Ascending aorta (tissue), 2 donors: ENCODE measurements around the gene ATG101. TPM values are rescaled to one million over a fixed set of nuclear protein-coding genes. Genes with fewer than 3 reads are reported as not detected.
"Not testable (repeated sequence)": the region's sequence is repeated elsewhere in the genome, so short reads cannot be mapped to it uniquely, and the experiment has no call there.

ENCODE experiments used
- DNase-seq, 2 donors: peaks; one replicate each; pipeline ENCODE4 v3.0.0-alpha.2; 2019; ENCODE audit warnings: low spot score in 2 of 2
- H3K27ac ChIP-seq, 2 donors: fragments of 200-600 bp; sonication (generic); one replicate each; pipeline ENCODE4 v1.5.1; 2016 to 2017; ENCODE audit warnings: mild to moderate bottlenecking in 1 of 2
- H3K27me3 ChIP-seq: fragments of 200-600 bp; sonication (generic); one replicate; pipeline ENCODE4 v1.5.1; 2017
- H3K36me3 ChIP-seq, 2 donors: fragments of 200-600 bp; sonication (generic); one replicate each; pipeline ENCODE4 v1.5.1; 2016
- H3K4me1 ChIP-seq, 2 donors: fragments of 200-600 bp; sonication (generic); one replicate each; pipeline ENCODE4 v1.5.1; 2016 to 2017; ENCODE audit warnings: mild to moderate bottlenecking in 1 of 2
- H3K4me3 ChIP-seq, 2 donors: fragments of 200-600 bp; sonication (generic); one replicate each; pipeline ENCODE4 v1.5.1; 2016 to 2017; ENCODE audit warnings: mild to moderate bottlenecking in 1 of 2
- H3K9me3 ChIP-seq, 2 donors: fragments of 200-600 bp; sonication (generic); one replicate each; pipeline ENCODE4 v1.5.1; 2016
- intact Hi-C: fragments of 100-400 bp; cut with DNase I; formaldehyde crosslinking; loops from one replicate; pipeline ENCODE4 v1.15.1; 2023
- total RNA-seq: library from RNA; depleted of rRNA; stranded (reverse); fragments of >200 nt; gene quantifications from one replicate; pipeline ENCODE4 v1.1.0, GENCODE V29; 2016
- TF ChIP-seq, protein P1 (sequence below), 3 experiments: fragments of 200-600 bp in 2 of 3; fragments of 450-650 bp in 1 of 3; sonication (generic) in 2 of 3; IDR thresholded peaks; one replicate each; pipeline ENCODE4 v1.5.1; 2016 to 2019; ENCODE audit warnings: antibody characterized with exemption in 3 of 3, mild to moderate bottlenecking in 1 of 3, moderate library complexity in 1 of 3

ATG101 gene
- total RNA-seq, 1 donor from 2014 or later: 39.8 TPM

DNA sequence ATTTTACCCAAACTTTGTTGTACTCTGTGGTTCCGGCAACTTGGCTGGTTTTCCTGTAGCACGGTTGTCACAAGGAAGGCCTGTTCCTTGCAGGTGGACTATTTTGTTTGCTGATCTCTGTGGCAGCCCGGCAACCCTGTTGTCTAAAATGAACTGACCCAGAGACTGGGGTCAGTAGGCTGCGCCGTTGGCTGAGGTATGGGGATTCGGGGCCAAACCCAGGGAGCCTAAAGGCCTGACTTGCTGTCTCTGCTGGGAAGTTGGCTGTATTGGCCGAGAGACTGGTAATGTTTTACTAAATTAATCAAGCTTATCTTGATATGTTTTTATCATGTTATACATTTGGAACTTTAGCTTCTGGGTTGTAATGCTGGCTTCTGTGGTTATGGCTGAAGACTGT lies 23.6 kb downstream of the ATG101 start:
- Histone ChIP-seq H3K9me3 (no peaks in the 10 kb centered on the region), H3K27ac (no peak overlapping the region), H3K27me3 (no peaks in the 10 kb centered on the region), H3K4me1 (no peaks in the 10 kb centered on the region), H3K36me3 (no peaks in the 10 kb centered on the region), H3K4me3 (no peak overlapping the region)
- intact Hi-C loops: no loop called here
- no peak for DNase-seq
- TF ChIP-seq, protein P1, sequence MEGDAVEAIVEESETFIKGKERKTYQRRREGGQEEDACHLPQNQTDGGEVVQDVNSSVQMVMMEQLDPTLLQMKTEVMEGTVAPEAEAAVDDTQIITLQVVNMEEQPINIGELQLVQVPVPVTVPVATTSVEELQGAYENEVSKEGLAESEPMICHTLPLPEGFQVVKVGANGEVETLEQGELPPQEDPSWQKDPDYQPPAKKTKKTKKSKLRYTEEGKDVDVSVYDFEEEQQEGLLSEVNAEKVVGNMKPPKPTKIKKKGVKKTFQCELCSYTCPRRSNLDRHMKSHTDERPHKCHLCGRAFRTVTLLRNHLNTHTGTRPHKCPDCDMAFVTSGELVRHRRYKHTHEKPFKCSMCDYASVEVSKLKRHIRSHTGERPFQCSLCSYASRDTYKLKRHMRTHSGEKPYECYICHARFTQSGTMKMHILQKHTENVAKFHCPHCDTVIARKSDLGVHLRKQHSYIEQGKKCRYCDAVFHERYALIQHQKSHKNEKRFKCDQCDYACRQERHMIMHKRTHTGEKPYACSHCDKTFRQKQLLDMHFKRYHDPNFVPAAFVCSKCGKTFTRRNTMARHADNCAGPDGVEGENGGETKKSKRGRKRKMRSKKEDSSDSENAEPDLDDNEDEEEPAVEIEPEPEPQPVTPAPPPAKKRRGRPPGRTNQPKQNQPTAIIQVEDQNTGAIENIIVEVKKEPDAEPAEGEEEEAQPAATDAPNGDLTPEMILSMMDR (IDR thresholded peaks at IDR 0.05): no peak

DNA sequence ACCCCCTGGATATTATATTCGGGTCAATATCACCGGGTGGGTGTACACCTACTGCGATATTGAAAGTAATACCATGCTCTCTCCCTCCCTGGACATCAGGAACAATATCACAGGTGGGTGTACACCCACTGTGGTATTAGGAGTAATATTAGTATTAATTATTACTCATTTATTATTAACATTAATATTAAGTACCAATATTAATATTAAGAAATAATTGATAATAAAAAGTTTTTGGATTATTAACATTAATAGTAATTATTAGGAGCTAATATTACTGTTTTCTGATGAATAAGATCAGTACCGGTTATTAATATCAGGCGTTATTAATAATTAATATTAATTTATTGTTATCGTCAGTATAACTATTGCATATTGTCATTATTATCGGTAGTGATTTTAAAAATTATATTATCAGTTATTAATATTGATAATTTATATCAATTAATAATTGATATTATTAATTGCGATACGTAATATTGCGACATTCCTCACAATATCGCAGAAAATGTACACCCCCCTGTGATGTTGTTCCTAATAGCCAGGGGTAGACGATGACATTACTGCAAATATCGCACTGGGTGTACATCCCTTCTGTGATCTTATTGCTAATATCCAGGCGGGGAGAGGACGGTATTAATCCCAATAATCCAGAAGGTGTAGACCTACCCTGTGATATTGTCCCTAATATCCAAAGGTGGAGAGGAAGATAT lies 26.7 kb downstream of the ATG101 start:
- DNase-seq: no peak
- Histone ChIP-seq H3K27ac (no peak overlapping the region), H3K36me3 (no peaks in the 10 kb centered on the region), H3K9me3 (no peaks in the 10 kb centered on the region), H3K4me1 (no peaks in the 10 kb centered on the region), H3K4me3 (no peak overlapping the region), H3K27me3 (no peaks in the 10 kb centered on the region)
- intact Hi-C loops: no loop called here
- TF ChIP-seq, protein P1 (IDR thresholded peaks at IDR 0.05): no peak

DNA sequence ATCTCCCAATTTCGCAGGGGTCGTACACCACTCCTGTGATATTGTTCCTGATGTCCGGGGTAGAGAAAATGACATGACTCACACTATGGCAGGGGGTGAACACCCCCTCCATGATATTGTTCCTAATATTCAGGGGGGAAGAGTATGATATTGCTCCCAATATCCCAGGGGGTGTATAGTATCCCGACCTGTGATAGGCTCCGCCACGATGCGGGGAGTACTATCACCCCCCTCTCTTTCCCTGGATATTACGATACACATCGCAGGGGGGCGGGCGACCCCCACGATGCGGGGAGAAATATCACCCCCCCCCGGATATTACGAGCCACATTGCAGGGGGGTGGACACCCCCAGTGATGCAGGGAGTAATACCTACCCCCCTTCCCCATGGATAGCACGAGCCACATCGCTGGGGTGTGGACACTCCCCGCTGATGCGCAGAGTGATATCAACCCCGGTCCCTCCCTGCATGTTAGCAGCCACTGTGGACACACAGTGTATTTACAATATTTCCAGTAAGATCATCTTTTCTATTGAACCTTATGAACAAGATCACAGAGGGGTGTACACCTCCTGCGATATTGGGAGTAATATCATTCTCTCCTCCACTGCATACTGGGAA lies 27.4 kb downstream of the ATG101 start:
- DNase-seq: no peak
- Histone ChIP-seq H3K9me3 (no peaks in the 10 kb centered on the region), H3K27me3 (no peaks in the 10 kb centered on the region), H3K4me1 (no peaks in the 10 kb centered on the region), H3K36me3 (no peaks in the 10 kb centered on the region), H3K4me3 (no peak overlapping the region), H3K27ac (no peak overlapping the region)
- intact Hi-C loops: no loop called here
- TF ChIP-seq, protein P1 (IDR thresholded peaks at IDR 0.05): no peak

DNA sequence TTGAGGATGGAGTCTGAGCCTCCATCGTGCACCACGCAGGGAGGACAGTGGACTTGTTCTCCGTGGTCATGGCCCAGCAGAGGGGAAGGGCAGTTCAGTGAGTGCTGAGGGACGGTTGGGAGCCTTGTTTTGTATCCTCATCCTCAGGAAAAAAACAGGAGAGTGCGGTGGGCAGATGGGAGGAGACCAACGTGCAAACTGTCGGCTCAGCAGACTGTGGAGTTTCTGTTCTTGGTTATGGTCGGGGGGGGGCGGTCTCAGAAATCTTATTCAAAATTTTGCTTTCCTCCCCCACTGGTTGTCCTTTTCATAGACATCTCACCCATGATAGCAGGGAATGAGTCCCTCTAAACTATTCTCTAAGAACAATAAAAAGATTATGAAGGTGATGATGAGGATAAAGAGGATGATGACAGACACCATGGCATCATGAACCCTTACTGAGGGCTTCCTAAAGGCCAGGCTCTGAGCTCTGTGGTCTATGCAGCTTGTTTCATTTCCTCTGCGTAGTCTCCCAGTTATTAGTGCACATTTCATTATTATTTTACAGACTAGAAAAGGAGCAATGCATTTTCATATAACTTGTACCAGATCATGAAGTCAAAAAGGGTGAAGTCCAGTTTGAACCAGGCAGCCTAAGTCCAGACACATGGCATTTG lies 34.8 kb downstream of the ATG101 start:
- H3K27me3 ChIP-seq, H3K4me1 ChIP-seq, intact Hi-C loops: not testable (repeated sequence)

DNA sequence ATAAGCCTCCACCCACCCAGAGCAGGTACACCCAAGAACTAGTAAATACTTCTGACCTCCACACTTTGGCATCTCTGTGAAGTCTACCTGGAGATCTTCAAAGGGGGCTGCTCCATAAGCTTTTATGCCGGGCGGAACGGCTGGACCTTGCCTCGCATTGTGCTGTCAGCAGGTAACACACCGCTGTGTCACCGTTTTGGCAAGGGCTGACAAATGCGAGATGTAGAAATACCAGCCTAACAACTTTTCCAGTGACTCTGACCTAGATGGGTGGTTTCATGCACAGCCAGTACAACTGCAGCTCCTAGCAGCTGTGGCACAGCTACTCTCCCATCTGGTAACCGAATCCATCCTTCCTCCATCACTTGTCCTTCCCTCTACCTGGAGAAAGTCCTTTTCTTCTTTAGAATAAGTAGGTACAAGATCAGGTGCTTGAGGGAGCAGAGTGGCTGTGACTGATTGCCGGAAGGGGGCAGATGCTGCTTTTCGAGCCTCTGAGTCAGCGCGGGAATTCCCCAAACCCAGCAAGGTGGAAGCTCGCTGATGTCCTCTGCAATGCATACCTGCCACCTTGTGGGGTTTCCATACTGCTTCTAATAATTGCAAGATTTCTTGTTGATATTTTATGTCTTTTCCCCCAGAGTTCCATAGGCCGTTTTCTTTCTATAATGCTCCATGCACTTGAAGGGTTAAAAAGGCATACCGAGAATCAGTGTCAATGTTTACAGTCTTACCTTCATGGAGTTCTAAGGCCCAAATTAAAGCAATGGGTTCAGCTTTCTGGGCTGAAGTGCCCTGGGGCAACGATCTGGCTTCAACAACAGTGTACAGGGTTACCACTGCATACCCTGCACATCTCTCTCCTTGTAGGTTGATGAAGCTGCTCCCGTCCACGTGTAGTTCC lies 46.7 kb downstream of the ATG101 start:
- H3K4me1 ChIP-seq, H3K4me3 ChIP-seq, H3K36me3 ChIP-seq, H3K27ac ChIP-seq, H3K9me3 ChIP-seq, H3K27me3 ChIP-seq, DNase-seq, intact Hi-C loops: not testable (repeated sequence)

More for the DNA sequence above, 34.8 kb downstream of the ATG101 start:
- not testable (repeated sequence) for DNase-seq, H3K36me3 ChIP-seq, H3K4me3 ChIP-seq, H3K9me3 ChIP-seq, H3K27ac ChIP-seq

DNA sequence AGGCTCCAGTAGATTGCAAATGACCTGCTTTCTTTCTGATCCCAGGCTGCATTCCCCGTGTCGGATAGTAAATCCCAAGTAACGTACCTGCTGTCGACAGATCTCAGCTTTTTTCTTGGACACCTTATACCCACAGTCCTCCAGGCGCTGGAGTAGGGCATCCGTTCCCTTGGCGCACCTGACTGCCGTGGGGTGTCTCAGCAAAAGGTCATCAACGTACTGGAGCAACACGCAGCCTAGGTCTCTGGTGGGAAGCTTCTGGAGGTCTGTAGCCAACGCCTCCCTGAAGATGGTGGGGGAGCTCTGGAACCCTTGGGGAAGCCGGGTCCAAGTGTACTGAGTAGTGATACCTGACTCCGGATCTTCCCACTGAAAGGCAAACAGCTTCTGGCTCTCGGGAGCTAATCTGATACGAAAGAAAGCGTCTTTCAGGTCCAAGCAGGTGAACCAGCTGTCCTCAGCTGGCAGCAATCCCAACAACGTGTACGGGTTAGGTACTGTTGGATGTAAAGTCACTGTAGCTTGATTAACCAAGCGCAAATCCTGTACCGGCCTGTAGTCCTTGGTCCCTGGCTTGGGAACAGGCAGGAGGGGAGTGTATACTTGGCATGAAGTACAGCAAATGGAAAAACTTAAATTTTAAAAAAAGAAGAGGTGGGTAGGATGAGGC lies 48.2 kb downstream of the ATG101 start:
- intact Hi-C loops, H3K4me3 ChIP-seq: not testable (repeated sequence)

More for the DNA sequence above, 48.2 kb downstream of the ATG101 start:
- not testable (repeated sequence) for H3K27me3 ChIP-seq, H3K36me3 ChIP-seq, DNase-seq, H3K27ac ChIP-seq, H3K9me3 ChIP-seq, H3K4me1 ChIP-seq
